NCI-H2196 treated with DMSO at 0.1 percent for 48 hours (cell line): Measurements from ENCODE around the gene LCP1.
"Not testable (repeated sequence)": the region's sequence is repeated elsewhere in the genome, so short reads cannot be mapped to it uniquely, and the experiment has no call there.

Source experiments
- DNase-seq: peaks from one replicate; lab custom pipeline; 2025; ENCODE audit not compliant: unreplicated experiment; lab: John Stamatoyannopoulos, UW

LCP1 gene

DNA sequence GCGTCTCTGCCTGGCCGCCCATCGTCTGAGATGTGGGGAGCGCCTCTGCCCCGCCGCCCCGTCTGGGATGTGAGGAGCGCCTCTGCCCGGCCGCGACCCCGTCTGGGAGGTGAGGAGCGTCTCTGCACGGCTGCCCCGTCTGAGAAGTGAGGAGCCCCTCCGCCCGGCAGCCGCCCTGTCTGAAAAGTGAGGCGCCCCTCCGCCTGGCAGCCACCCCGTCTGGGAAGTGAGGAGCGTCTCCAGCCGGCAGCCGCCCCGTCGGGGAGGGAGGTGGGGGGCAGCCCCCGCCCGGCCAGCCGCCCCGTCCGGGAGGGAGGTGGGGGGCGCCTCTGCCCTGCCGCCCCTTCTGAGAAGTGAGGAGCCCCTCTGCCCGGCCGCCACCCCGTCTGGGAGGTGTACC, 19.2 kb downstream of the LCP1 start:
- not testable (repeated sequence) for DNase-seq

DNA sequence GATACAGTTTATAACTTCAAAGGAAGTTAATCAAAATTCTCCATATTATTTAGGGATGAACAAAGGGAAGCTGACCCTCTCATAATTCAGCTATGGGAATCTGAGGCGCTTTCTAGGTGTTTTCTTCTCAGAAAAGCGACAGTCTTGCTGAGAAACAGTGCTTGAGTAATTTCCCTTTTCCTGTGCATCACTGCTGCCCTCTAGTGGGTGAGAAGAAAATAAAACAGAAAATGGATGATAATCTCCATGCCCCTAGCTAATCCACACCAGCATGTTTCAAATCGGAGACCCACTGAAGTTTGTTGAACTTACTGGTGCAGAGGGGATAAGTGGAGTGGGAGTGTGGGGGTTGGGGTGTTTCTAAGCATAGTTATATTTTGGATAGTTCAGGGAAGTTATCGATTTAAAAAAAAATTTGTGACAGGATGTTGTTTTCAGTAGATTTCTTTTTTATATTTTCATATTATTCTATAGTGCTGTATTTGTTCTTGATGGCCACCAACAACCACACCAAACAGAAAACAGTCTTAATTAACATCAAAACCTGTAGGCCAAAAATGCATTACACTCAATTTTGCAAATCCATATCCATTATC, 21.4 kb downstream of the LCP1 start:
- DNase-seq: peak; percentile 13

DNA sequence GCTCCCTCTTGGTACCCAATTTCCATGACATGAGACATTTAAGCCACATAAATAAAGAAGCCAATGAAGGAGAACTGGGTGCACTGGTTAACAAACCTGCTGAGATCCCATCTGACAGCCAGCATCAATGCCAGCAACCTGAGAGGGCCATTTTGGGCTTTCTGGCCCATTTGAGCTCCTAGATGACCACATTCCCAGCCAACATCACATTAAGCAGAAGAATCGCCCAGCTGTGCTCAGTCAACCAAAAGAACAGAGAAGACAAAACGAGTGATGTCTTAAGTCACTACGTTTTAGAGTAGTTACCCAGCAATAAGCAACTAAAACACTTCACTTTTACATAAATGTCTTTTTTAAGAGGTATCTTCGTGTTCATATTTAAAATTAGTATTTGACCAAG, 21.9 kb downstream of the LCP1 start:
- DNase-seq: no peak

DNA sequence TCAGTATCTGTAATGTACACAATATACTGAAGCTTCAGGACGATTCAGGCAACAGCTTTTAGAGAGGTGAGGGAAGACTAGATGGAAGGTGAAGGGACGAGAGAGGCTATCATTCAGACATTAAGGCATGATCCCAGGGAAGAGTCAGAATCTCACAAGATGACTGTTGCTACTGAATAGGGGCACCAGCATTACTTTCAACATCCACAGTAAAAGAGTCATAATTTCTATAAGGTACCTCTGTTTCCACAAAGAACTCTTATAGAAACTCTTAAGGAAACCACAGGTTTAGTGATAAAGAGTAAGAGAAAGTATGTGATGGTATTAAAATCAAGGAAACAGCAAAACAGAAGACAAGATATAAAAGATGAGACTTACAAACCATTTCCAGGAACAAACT, 23.0 kb downstream of the LCP1 start:
- no peak for DNase-seq

DNA sequence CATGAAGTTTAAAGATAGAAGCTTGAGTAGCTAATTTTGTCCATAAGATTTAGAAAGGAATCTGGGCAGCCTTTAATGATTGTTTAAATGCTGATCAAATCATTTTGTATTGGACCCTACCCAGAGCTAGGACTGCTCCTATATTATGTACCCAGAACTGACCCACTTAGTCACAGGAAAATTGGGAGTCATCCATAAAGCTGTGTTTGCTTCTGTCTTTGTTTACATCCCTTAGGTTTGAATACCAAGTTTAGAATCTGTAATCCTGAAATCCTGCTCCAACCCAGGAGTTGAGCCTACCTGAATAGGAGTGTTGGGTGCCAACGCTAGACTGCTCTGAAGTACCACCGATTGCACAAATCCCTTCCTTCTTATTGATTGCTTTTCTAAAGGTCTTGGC, 23.8 kb downstream of the LCP1 start:
- no peak for DNase-seq

DNA sequence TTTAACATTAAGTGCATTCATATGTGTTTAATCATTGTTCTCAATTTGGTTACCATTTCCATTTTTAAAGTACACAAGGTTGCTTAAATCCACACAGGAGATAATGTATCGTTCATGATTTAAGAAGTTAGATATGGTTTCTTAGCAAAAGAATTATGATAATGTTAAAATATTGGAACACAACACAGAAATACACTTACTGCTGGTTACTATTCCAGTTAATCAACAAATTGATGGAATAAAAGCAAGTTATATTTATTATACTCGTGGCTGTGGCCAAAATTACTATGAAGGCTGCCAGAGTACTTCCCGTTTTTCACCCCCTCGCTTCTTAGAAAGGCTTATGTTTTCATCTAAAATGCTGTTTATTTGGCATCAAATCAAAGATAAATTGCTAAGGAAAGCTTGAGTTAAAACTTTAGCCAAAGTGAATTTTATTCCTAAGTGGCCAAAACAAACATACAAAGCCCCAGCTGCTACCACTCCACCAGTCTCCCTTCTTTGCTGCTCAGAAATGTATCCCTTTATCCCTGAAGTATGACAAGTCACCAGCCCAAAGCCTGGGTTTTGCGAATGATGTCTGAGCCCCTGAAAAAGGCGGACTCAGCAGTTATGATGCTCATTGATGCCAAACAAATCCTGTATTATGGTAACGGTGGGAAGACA, 27.7 kb downstream of the LCP1 start:
- DNase-seq: no peak

DNA sequence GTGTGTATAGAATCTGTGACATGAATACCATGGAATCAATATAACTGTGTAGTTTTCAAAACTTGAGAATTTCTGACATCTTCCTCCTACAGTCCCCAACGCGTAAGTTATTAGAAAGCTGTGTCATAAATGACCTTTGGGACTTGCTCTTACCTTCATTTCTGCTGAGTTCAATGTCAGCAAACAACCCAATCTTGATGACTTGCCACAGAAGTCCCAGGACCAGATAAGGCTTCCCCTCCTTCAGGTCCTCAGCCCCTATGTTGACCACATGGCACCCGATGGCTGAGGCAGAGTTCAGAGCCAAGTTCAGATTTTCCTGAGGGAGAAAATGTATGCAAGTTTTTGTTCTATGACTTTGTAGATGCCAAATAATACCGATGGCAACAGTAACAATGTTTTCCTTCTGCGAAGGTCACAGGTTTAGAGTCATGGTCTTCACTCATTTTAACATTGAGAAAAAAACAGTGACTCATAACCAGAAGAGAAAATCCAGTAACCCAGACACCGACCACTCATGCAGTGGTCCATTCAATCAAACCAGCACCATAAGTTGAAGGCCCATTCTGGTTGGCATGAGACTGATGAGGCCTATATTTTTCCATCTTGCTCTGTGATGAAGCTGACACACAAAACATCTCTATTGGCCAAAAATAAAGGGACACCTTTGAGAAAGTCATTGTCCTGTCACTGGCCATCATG, 29.2 kb downstream of the LCP1 start:
- no peak for DNase-seq

DNA sequence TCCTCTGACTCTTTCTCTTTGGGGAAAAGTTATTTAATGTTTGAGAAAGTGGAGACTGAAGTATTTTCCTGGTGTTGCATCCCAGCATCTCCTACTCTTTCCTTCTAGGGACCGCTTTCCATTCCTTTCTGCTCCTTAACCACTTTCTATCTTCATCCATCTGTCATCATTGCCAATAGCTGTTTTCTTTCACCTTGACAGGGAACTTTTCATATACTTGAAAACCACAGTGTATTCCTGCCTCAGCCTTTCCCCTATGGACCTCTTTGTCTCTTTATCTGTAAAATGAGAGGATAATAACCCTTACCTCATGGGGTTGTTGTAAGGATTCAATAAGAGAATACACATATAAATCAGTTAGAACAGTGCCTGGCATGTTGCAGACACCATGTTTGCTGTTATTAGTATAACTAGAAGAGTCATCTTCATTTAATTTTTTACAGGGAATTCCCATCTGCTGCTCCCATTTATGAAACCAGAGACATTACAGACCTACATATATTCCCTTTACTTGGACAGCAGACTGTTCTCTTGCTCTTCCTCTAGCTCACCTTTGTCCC, 31.8 kb downstream of the LCP1 start:
- DNase-seq: no peak

DNA sequence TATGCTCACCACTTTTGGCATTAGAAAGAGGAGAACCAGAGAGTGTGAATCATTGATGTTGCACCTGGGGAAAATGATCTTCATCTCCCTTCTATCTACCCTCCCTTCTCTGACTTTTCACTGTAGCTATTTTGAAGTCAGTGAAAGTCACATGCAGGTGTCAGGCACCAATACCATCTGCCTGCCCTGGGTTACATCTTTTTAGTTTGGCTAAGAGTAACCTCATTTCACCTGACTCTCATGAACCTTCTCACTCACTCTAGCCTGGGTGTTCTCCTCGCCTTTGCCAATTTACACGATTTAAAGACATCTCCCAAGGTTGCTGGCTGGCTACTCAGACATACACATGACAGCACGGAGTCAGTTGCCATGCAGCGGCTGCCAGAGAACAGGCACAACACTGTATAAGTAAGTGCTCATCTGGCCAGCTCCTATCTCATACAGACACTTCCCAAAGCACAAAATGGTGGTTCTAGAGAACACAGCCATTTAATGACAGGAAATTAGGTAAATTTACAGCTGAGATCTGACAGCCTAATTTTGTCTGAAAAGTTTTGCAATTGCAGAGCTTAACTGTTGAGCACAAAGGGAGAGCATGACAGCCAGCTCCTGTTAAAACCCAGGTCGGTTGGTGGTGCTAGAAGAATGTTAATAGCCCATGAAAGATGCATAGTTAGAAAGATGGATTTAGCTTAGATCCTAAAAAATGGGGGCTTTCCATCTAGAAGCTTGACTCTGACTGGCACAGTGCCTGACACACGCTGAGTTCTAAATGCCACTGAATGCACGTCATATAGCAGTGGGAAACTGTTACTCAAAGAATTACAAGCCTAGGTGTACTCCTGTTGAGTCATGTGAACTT, 32.5 kb downstream of the LCP1 start:
- DNase-seq: no peak

DNA sequence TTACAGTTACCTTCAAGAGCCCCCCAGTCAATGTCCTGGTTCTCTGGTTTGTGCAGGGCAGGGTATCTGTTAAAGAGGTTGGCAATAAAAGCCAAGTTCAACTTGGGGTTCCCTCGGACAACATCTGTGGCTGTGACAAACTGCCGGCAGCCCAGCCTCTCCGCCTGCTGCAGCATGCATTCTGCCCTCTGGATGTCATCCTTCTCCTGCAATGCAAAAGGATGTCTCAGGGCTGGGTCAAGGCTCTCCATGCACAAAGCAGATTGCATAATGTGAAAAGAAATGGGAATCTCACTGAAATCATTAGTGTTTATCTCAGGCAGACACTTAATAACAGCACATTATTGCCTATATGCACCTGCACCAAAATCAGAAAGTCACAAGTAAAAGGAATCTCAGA, 35.1 kb downstream of the LCP1 start:
- DNase-seq: no peak

DNA sequence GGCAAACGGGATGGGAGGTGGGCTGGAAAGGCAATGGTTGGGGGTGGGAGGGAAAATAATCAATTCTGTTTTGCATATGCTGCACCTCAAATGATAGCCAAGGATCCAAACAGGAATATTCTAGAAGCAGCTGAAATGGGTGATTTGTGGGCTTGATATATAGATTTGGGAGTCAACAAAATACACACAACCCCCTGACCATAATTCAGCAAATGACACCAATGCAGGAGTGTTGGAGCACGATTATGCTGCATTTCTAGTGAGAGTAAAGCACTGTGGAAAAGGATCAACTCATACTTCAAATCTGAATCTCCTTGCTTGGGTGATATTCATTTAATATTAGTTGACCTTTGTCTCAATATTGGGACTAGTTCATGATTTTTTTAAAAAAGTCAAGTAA, 36.0 kb downstream of the LCP1 start:
- no peak for DNase-seq

DNA sequence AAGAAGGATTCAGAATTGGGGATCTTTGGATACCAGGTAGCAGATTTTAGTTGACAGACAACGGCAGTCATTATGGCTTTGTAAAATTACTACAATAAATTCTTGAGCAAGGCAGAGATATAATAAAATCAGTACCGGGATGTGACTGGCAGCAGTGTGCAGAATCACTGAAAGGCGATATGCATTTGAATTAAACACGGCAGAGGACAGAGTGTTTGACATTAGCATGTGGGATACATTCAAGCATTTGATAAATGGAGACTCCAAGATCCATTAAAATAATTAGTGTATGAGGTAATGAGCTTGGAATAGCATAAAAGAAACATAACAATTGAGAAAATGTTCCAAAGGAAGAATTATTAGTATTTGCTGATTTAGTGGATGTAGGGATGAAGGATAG, 36.8 kb downstream of the LCP1 start:
- DNase-seq: no peak

DNA sequence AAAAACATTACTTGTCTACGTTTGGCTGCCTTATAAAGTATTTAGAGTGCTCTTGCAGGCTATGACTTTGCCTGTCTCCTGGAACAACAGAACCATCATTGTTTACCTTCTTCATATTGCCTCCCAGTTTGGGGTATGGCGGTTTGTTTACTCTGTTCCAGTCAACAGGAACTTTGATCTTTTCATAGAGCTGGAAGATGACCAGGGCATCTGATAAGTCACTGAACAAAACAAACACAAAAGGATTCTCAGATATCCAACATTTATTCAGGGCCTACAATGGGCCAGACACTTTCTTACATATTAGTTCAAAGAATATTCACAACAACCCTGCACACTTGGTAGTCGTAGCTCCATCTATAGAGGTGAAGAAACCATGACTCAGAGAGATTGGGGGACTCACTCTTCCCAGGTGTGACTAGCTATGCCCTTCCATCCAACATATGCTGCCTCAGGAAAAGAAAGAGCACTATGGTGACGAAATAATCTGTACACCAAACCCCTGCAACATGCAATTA, 38.7 kb downstream of the LCP1 start:
- DNase-seq: peak; percentile 14

DNA sequence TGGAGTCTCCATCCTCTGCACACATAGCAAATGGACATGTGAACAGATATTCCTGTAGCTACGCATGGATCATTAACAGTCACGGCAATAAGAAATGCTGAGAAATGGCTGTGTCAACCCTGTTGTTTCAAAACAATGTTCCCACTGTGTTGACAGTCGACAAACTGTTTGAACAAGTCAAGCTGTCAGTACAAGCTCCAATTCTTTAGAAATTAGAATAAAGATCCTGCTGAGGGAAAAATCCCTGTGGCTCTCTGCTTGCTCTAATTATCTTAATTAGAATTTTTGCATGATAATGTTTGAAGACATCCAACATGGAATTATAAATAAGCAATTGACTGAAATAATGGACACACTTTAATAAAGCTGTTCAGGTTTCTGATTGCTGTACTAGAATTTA, 39.2 kb downstream of the LCP1 start:
- no peak for DNase-seq

DNA sequence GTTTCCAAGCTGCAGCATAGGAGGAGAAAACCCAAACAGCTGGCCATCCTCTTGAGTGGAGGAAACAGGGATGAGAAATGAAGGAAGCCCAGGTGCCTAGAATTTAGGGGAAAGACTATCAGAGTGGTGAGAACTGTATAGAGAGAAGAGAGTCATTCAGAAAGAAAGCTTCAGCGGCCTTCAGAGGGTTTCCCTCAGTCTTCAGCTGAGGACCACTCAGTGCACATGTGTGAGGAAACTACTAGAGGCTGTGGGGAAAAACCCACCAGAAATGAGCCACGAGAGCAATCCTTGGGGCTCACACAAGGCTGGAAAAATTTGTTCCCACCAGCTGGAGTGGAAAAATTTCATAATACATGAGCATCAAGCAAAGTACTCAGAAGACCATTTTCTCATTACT, 41.9 kb downstream of the LCP1 start:
- no peak for DNase-seq

DNA sequence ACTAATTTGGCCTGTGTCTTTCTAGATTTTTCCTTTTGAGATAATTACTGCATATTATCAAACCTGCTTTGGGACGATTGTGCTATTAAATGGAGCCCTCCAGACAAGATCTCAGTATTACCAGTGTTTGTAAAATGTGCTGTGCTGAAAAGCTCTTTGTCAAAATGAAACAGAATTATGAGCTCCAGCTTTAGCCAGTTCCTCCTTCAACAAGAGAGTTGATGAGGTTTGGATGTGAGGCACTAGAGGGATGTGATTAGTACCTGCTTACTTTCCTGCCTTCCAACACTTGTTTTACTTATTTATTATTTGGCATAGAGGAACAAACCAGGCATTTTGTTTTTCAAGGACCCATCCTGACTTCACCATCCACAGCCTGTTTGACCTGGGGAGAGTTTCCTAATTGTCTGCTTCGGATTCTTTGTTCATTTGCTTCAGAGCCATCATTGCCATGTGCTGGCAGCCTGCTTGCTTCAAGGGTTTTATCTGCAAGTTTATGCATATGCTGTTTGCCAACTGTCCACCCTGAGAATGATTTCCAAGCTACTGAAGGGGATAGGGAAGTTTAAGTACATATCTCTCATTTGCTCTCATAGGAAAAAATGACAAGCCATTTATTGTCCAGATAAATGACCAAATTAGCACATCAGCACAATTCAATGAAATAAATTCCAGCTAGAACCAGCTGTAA, 44.2 kb downstream of the LCP1 start:
- no peak for DNase-seq

DNA sequence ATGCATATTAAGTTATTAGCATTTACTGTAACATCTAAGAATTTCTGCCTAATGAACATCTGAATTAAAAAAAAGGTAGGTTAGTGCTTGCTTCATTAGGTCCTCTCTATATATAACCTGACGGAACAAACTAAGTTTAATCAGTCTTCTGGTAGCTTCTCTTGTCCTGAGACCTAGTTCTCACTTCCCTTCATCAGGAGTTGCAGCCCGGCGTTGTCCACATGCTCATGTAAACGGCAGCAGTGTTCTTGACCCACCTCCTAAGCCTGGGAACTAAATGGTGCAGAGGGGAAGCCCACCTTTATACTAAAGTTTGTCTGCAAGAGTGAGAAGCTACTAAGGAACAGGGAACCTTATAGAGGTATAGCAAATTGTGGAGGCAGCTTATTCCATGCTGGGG, 45.3 kb downstream of the LCP1 start:
- DNase-seq: no peak

DNA sequence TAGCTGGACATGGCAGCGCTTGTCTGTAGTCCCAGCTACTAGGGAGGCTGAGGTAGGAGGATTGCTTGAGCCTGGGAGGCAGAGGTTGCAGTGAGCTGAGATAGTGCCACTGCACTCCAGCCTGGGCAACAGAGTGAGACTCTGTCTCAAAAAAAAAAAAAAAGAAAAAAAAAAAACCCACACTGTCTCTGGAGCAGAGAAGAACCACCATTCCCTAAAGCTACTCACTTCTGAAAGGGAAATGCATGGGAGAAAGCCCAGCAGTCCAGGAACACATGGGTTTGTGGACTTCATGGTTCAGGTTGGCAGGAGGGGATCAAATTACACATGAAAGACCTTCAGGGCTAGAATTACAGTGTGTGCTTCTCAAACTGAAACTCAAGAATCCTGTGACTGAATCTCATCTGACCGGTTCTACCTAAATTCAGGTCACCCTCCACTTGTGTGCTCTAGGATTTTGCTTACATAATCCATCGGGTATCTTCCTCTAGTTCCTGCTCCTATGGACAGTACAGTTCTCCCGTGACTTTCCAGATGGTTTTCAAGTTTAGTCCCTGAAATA, 46.9 kb downstream of the LCP1 start:
- peak; percentile 6 for DNase-seq

DNA sequence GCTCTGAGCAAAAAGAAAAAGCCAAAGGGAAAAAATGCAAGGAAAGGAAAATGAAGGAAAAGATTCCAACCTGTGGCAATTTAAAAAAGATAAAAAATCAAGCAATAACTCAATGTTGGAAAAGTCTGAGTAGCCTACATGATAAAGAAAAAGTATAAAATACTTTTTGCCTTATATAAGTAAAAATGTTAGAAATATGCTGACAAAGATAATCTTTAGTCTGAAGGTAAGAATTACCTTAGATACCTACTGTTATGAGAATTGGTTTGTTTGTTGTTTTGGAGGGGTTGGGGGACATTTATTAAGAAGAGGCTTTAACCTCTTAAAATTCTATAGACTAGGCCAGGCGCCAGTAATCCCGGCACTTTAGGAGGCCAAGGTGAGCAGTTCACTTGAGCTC, 47.5 kb downstream of the LCP1 start:
- no peak for DNase-seq

DNA sequence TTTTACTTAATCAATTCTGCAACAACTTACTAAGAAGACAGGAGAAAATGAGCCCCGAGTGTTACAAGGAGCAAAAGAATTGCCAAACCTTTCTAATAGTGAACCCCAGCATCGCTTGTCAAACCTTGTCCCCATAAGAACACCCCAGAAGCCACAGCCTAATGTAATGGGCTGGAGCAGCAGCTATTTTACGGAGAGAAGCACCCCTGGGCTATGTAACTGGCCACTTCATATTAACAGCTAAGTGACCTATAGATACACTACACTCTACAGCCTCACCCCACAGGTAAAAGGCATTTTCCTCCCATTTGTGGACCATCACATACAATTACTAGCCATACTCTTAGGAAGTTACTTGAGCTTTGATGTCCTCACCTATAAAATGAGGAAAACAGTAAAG, 49.9 kb downstream of the LCP1 start:
- no peak for DNase-seq
